ENCODE measurements around the gene NFATC4. TPM values are rescaled to one million over a fixed set of nuclear protein-coding genes. Genes with fewer than 3 reads are reported as not detected.
"Not testable (repeated sequence)": the region's sequence is repeated elsewhere in the genome, so short reads cannot be mapped to it uniquely, and the experiment has no call there.

Gene NFATC4
- total RNA-seq, 1 donor from 2014 or later: 44.3 TPM

DNA sequence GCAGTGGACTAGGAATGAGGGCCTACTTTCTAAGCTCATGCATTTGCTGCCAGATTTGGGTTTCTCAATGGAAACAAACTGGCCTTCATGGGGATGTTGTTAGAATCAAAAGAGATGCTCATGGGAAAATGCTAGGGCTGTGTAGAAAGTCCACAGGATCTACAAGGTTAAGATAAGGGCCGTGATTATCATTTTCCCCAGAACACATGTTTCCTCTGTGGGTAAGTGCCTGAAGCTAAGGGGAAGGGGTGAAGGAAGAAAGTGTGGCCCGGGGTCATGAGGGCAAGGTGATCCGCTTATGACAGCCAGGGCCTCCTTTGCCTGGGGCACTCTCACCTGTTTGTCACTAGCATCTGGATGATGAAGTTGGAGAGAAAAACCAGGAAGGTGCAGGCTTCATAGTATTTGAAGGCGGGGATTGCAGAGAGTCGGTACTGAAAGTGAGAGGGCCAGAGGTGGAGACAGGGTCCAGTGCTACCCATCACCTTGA lies 42.9 kb upstream of the NFATC4 start:
- DNase-seq (ENCODE audit: low read depth, low spot score): no peak
- Mint-ChIP-seq H3K27ac (ENCODE audit: unreplicated experiment) (no peak overlapping the region), H3K4me1 (peaks cover 3% of the 10 kb centered on the region), H3K36me3 (ENCODE audit: low read depth) (no peaks in the 10 kb centered on the region), H3K4me3 (no peak overlapping the region), H3K9me3 (no peaks in the 10 kb centered on the region), H3K27me3 (ENCODE audit: low read depth) (peaks cover 10% of the 10 kb centered on the region)
- TF ChIP-seq, protein P1, sequence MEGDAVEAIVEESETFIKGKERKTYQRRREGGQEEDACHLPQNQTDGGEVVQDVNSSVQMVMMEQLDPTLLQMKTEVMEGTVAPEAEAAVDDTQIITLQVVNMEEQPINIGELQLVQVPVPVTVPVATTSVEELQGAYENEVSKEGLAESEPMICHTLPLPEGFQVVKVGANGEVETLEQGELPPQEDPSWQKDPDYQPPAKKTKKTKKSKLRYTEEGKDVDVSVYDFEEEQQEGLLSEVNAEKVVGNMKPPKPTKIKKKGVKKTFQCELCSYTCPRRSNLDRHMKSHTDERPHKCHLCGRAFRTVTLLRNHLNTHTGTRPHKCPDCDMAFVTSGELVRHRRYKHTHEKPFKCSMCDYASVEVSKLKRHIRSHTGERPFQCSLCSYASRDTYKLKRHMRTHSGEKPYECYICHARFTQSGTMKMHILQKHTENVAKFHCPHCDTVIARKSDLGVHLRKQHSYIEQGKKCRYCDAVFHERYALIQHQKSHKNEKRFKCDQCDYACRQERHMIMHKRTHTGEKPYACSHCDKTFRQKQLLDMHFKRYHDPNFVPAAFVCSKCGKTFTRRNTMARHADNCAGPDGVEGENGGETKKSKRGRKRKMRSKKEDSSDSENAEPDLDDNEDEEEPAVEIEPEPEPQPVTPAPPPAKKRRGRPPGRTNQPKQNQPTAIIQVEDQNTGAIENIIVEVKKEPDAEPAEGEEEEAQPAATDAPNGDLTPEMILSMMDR (conservative IDR thresholded peaks at IDR 0.05): no peak

DNA sequence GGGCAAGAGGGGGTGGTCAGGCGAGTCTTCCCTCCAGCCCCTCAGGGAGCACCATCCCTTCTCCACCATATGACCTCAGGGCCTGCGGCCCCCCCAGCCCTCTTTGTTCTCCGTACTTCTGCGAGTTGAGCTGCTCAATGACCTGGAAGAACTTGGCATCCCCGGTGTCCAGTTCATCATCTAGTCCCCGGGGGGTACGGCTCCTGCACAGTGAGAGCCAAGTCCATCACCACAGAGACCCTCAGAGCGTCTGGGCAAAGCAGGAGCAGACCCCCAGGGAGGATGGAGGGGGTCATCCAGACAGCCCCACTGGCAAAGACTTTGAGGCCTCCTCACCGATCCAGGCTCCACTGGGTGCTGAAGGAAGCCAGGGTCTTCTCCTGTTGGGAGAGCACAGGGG lies 42.0 kb upstream of the NFATC4 start:
- H3K9me3 Mint-ChIP-seq: no peaks in the 10 kb centered on the region
- peaks cover 13% of the 10 kb centered on the region for H3K27me3 Mint-ChIP-seq (ENCODE audit: low read depth)
- H3K4me1 Mint-ChIP-seq: peaks cover 3% of the 10 kb centered on the region
- TF ChIP-seq, protein P1 (conservative IDR thresholded peaks at IDR 0.05): no peak
- no peak overlapping the region for H3K4me3 Mint-ChIP-seq
- no peak for DNase-seq (ENCODE audit: low read depth, low spot score)
- no peak overlapping the region for H3K27ac Mint-ChIP-seq (ENCODE audit: unreplicated experiment)
- no peaks in the 10 kb centered on the region for H3K36me3 Mint-ChIP-seq (ENCODE audit: low read depth)

- DNase-seq (ENCODE audit: low read depth, low spot score): no peak
- H3K27me3 Mint-ChIP-seq (ENCODE audit: low read depth): peaks cover 23% of the 10 kb centered on the region
Observed at GRCh38 chr14:24327303-24327702, 40.7 kb upstream of the NFATC4 start.

DNA sequence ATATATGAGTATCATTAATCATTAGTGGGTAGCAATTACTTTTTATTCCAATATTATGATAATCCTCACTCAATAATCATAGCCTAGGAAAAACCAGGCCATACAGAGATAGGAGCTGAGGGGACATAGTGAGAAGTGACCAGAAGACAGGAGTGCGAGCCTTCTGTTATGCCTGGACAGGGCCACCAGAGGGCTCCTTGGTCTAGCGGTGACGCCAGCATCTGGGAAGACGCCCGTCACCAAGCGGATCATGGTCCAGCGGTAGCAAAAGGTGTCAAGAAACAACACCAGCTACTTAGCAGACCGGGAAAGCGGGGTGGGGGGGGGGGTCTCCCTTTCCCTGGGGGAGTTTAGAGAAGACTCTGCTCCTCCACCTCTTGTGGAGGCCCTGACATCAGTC lies 40.1 kb upstream of the NFATC4 start:
- H3K9me3 Mint-ChIP-seq; H3K27ac Mint-ChIP-seq (ENCODE audit: unreplicated experiment); H3K4me1 Mint-ChIP-seq; H3K4me3 Mint-ChIP-seq; H3K36me3 Mint-ChIP-seq (ENCODE audit: low read depth): not testable (repeated sequence)
- TF ChIP-seq, protein P1 (conservative IDR thresholded peaks at IDR 0.05): peak; percentile 71
- DNase-seq (ENCODE audit: low read depth, low spot score): peak; percentile 49
- peaks cover 29% of the 10 kb centered on the region for H3K27me3 Mint-ChIP-seq (ENCODE audit: low read depth)

More at GRCh38 chr14:24327303-24327702, 40.7 kb upstream of the NFATC4 start:
- no peak overlapping the region for H3K4me3 Mint-ChIP-seq
- H3K27ac Mint-ChIP-seq (ENCODE audit: unreplicated experiment): no peak overlapping the region
- no peaks in the 10 kb centered on the region for H3K36me3 Mint-ChIP-seq (ENCODE audit: low read depth)
- H3K4me1 Mint-ChIP-seq: peaks cover 4% of the 10 kb centered on the region
- TF ChIP-seq, protein P1 (conservative IDR thresholded peaks at IDR 0.05): no peak
- no peaks in the 10 kb centered on the region for H3K9me3 Mint-ChIP-seq

- peaks cover 39% of the 10 kb centered on the region for H3K27me3 Mint-ChIP-seq (ENCODE audit: low read depth)
- H3K9me3 Mint-ChIP-seq: no peaks in the 10 kb centered on the region
- H3K4me3 Mint-ChIP-seq: no peak overlapping the region
- H3K4me1 Mint-ChIP-seq: peaks cover 6% of the 10 kb centered on the region
- H3K27ac Mint-ChIP-seq (ENCODE audit: unreplicated experiment): no peak overlapping the region
- H3K36me3 Mint-ChIP-seq (ENCODE audit: low read depth): no peaks in the 10 kb centered on the region
- no peak for DNase-seq (ENCODE audit: low read depth, low spot score)
- TF ChIP-seq, protein P1 (conservative IDR thresholded peaks at IDR 0.05): no peak
Observed at GRCh38 chr14:24329073-24329663, 38.8 kb upstream of the NFATC4 start.

All from neural crest cell (in vitro differentiated cells).